H9 (cell line): ENCODE measurements around the gene DAB2IP. TPM values are rescaled to one million over a fixed set of nuclear protein-coding genes. Genes with fewer than 3 reads are reported as not detected.

Experiments used
- DNase-seq: peaks from one replicate; pipeline ENCODE4 v3.0.0-alpha.2; 2017
- H2AFZ ChIP-seq: one replicate; pipeline ENCODE4 v1.6.1; 2013; ENCODE audit warnings: mild to moderate bottlenecking, low read length, control low read depth, moderate library complexity
- H2AK5ac ChIP-seq: 2 replicates; pipeline ENCODE4 v1.6.1; 2013; ENCODE audit warnings: low read length, control low read depth, mixed read lengths; ENCODE audit not compliant: insufficient read length
- H2BK120ac ChIP-seq: one replicate; pipeline ENCODE4 v1.6.1; 2013; ENCODE audit warnings: low read depth, mild to moderate bottlenecking, low read length, control low read depth, inconsistent platforms; ENCODE audit not compliant: poor library complexity, severe bottlenecking
- H2BK12ac ChIP-seq: 2 replicates; pipeline ENCODE4 v1.6.1; 2013; ENCODE audit warnings: low read length, control low read depth, mixed read lengths, low read depth; ENCODE audit not compliant: insufficient read length
- H2BK15ac ChIP-seq: 2 replicates; pipeline ENCODE4 v1.6.1; 2013; ENCODE audit warnings: low read depth, low read length, control low read depth
- H2BK20ac ChIP-seq: one replicate; pipeline ENCODE4 v1.6.1; 2013; ENCODE audit warnings: low read depth, mild to moderate bottlenecking, low read length, control low read depth, inconsistent platforms; ENCODE audit not compliant: poor library complexity, severe bottlenecking
- H2BK5ac ChIP-seq: 2 replicates; pipeline ENCODE4 v1.6.1; 2013; ENCODE audit warnings: low read length, control low read depth, mixed read lengths; ENCODE audit not compliant: insufficient read length
- H3K14ac ChIP-seq: 2 replicates; pipeline ENCODE4 v1.6.1; 2013; ENCODE audit warnings: low read length, control low read depth; ENCODE audit not compliant: insufficient read depth
- H3K18ac ChIP-seq: 2 replicates; pipeline ENCODE4 v1.6.1; 2013; ENCODE audit warnings: low read depth, mild to moderate bottlenecking, mixed read lengths, low read length, control low read depth; ENCODE audit not compliant: insufficient read length
- H3K23ac ChIP-seq: 2 replicates; pipeline ENCODE4 v1.6.1; 2013; ENCODE audit warnings: low read length, control low read depth, mixed read lengths, low read depth; ENCODE audit not compliant: insufficient read length
- H3K23me2 ChIP-seq: 2 replicates; pipeline ENCODE4 v1.6.1; 2013; ENCODE audit warnings: low read depth, mild to moderate bottlenecking, mixed read lengths, low read length, control low read depth; ENCODE audit not compliant: insufficient read length, poor library complexity, severe bottlenecking
- H3K27ac ChIP-seq: 2 replicates; pipeline ENCODE4 v1.5.1; 2013; ENCODE audit warnings: low read length, control low read depth, mixed read lengths, low read depth; ENCODE audit not compliant: insufficient read length
- H3K27me3 ChIP-seq: 2 replicates; pipeline ENCODE4 v1.6.1; 2013; ENCODE audit warnings: low read length, control low read depth, inconsistent platforms; ENCODE audit not compliant: insufficient read depth
- H3K4ac ChIP-seq: 2 replicates; pipeline ENCODE4 v1.6.1; 2013; ENCODE audit warnings: low read depth, mild to moderate bottlenecking, control low read depth, inconsistent platforms, low read length, moderate library complexity
- H3K4me1 ChIP-seq: 2 replicates; pipeline ENCODE4 v1.6.1; 2013; ENCODE audit warnings: low read length, control low read depth, inconsistent platforms; ENCODE audit not compliant: insufficient read depth
- H3K4me2 ChIP-seq: 2 replicates; pipeline ENCODE4 v1.6.1; 2013; ENCODE audit warnings: low read length, control low read depth, mixed read lengths; ENCODE audit not compliant: insufficient read length, insufficient read depth
- H3K56ac ChIP-seq: 2 replicates; pipeline ENCODE4 v1.6.1; 2013; ENCODE audit warnings: low read depth, mild to moderate bottlenecking, mixed read lengths, low read length, control low read depth; ENCODE audit not compliant: insufficient read length
- H3K79me1 ChIP-seq: 2 replicates; pipeline ENCODE4 v1.6.1; 2013; ENCODE audit warnings: low read depth, mild to moderate bottlenecking, moderate library complexity, low read length, control low read depth, inconsistent platforms; ENCODE audit not compliant: insufficient read depth, poor library complexity, severe bottlenecking
- H3K79me2 ChIP-seq: 2 replicates; pipeline ENCODE4 v1.6.1; 2013; ENCODE audit warnings: low read length, control low read depth, inconsistent platforms; ENCODE audit not compliant: insufficient read depth
- H3K9ac ChIP-seq: 2 replicates; pipeline ENCODE4 v1.6.1; 2013; ENCODE audit warnings: low read length, control low read depth, mixed read lengths; ENCODE audit not compliant: insufficient read length; ENCODE audit errors: extremely low read depth
- H3K9me3 ChIP-seq: one replicate; pipeline ENCODE4 v1.6.1; 2013; ENCODE audit warnings: low read depth, low read length, inconsistent platforms; ENCODE audit not compliant: control insufficient read depth
- H3T11ph ChIP-seq: one replicate; pipeline ENCODE4 v1.6.1; 2013; ENCODE audit warnings: mild to moderate bottlenecking, low read length, control low read depth, inconsistent platforms
- H4K20me1 ChIP-seq: one replicate; pipeline ENCODE4 v1.6.1; 2013; ENCODE audit not compliant: control insufficient read depth, insufficient read length, insufficient read depth
- H4K5ac ChIP-seq: 2 replicates; pipeline ENCODE4 v1.6.1; 2013; ENCODE audit warnings: low read depth, mild to moderate bottlenecking, mixed read lengths, low read length, control low read depth; ENCODE audit not compliant: insufficient read length
- H4K8ac ChIP-seq: replicated peaks from 2 replicates; pipeline ENCODE4 v1.6.1; 2013; ENCODE audit warnings: low read length, control low read depth, mixed read lengths, low read depth; ENCODE audit not compliant: insufficient read length
- H4K91ac ChIP-seq: 2 replicates; pipeline ENCODE4 v1.6.1; 2013; ENCODE audit warnings: low read depth, mild to moderate bottlenecking, moderate library complexity, mixed read lengths, low read length, control low read depth; ENCODE audit not compliant: insufficient read length
- H3K27ac Mint-ChIP-seq, 3 experiments: 2 replicates in 2 of 3; 3 replicates in 1 of 3; pipeline ENCODE4 v1.8.0; 2020 to 2021; ENCODE audit warnings: mixed read lengths in 3 of 3, mild to moderate bottlenecking in 1 of 3, moderate library complexity in 1 of 3
- H3K27me3 Mint-ChIP-seq: 2 replicates; pipeline ENCODE4 v1.8.0; 2021; ENCODE audit warnings: low read depth, mild to moderate bottlenecking, moderate library complexity, mixed read lengths
- H3K36me3 Mint-ChIP-seq, 3 experiments: 2 replicates in 2 of 3; 3 replicates in 1 of 3; pipeline ENCODE4 v1.8.0; 2020 to 2021; ENCODE audit warnings: low read depth in 3 of 3, mixed read lengths in 3 of 3; ENCODE audit not compliant: insufficient read depth in 1 of 3
- H3K4me1 Mint-ChIP-seq, 2 experiments: 2 replicates each; pipeline ENCODE4 v1.8.0; 2020; ENCODE audit warnings: mixed read lengths in 2 of 2
- H3K4me3 Mint-ChIP-seq, 2 experiments: 2 replicates in 1 of 2; 3 replicates in 1 of 2; pipeline ENCODE4 v1.8.0; 2020 to 2021; ENCODE audit warnings: mild to moderate bottlenecking in 2 of 2, mixed read lengths in 2 of 2, moderate library complexity in 1 of 2
- H3K9me3 Mint-ChIP-seq, 2 experiments: 2 replicates in 1 of 2; 3 replicates in 1 of 2; pipeline ENCODE4 v1.8.0; 2020; ENCODE audit warnings: mild to moderate bottlenecking in 2 of 2, mixed read lengths in 2 of 2, moderate library complexity in 1 of 2
- WGBS: extraction: QIAGEN DNeasy Blood & Tissue Kit; methylation state at CpG from one replicate; pipeline ENCODE4 v1.1.7; 2013; ENCODE audit warnings: missing lambda C conversion rate, low lambda C conversion rate, mixed read lengths; ENCODE audit not compliant: insufficient read length; ENCODE audit errors: extremely low coverage; 5-methylcytosine and 5-hydroxymethylcytosine counted together
- total RNA-seq: library from RNA; stranded (reverse); gene quantifications from 2 replicates; pipeline ENCODE4 v1.2.1, GENCODE V29; 2021
- TF ChIP-seq, protein P1 (sequence below): fragments of 200-600 bp; sonication (generic); conservative IDR thresholded peaks from 3 replicates; pipeline ENCODE4 v1.8.0; 2021; ENCODE audit warnings: antibody characterized with exemption, mild to moderate bottlenecking

Gene DAB2IP
- total RNA-seq, 1 experiment from 2014 or later: 22.6 TPM

DNA sequence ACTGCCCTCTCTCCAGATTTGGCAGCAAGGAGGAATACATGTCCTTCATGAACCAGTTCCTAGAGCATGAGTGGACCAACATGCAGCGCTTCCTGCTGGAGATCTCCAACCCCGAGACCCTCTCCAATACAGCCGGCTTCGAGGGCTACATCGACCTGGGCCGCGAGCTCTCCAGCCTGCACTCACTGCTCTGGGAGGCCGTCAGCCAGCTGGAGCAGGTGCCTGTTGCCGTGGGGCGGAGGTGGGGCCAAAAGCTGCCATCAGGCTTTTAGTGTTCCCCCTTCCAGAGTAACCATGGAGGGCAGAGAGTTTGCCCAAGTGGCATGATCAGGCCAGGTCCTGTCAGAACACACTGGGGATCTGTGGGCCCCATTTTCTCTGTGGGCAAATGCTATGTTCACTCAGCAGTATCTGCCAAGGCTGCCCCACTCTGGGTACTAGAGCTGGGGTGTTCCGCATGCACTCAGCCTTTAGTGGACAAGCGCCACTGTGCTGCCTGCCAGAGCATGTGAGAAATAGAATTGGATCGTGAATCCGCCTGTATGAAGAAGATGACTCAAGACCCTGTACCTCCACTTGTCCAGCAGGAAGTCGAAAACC lies 117.1 kb downstream of the DAB2IP start:
- Histone ChIP-seq H2AFZ (no peak overlapping the region), H2BK120ac (no peak overlapping the region), H2BK20ac (no peak overlapping the region), H3K9me3 (no peaks in the 10 kb centered on the region), H3K56ac (no peak overlapping the region), H3K23me2 (no peaks in the 10 kb centered on the region), H4K5ac (no peak overlapping the region), H3K4me2 (no peak overlapping the region), H2BK5ac (no peak overlapping the region), H3K4ac (no peak overlapping the region), H3K27me3 (no peaks in the 10 kb centered on the region), H2AK5ac (no peak overlapping the region), H3K79me1 (no peaks in the 10 kb centered on the region), H3K18ac (no peak overlapping the region), H3K79me2 (no peaks in the 10 kb centered on the region), H3K14ac (no peak overlapping the region), H3K23ac (no peak overlapping the region), H2BK15ac (no peak overlapping the region), H3T11ph (no peak overlapping the region), H4K91ac (no peak overlapping the region), H3K27ac (no peak overlapping the region), H4K8ac (no peak overlapping the region), H4K20me1 (no peaks in the 10 kb centered on the region), H2BK12ac (no peak overlapping the region), H3K9ac (no peak overlapping the region), H3K4me1 (no peaks in the 10 kb centered on the region)
- H3K9me3 Mint-ChIP-seq: no peaks in the 10 kb centered on the region
- no peak overlapping the region for H3K4me3 Mint-ChIP-seq
- no peaks in the 10 kb centered on the region; the same call in 1 of the 2 replicates for H3K27me3 Mint-ChIP-seq
- H3K4me1 Mint-ChIP-seq: peaks cover 0 to 3% of the 10 kb centered on the region in 2 experiments; a peak in 1 of 4 replicates
- WGBS: no CpG with 5 or more reads among the region's 15 CpGs
- TF ChIP-seq, protein P1, sequence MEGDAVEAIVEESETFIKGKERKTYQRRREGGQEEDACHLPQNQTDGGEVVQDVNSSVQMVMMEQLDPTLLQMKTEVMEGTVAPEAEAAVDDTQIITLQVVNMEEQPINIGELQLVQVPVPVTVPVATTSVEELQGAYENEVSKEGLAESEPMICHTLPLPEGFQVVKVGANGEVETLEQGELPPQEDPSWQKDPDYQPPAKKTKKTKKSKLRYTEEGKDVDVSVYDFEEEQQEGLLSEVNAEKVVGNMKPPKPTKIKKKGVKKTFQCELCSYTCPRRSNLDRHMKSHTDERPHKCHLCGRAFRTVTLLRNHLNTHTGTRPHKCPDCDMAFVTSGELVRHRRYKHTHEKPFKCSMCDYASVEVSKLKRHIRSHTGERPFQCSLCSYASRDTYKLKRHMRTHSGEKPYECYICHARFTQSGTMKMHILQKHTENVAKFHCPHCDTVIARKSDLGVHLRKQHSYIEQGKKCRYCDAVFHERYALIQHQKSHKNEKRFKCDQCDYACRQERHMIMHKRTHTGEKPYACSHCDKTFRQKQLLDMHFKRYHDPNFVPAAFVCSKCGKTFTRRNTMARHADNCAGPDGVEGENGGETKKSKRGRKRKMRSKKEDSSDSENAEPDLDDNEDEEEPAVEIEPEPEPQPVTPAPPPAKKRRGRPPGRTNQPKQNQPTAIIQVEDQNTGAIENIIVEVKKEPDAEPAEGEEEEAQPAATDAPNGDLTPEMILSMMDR: no peak
- H3K27ac Mint-ChIP-seq: peak overlapping the region in 1 of 3 experiments; percentile 85; a peak in 2 of 7 replicates
- H3K36me3 Mint-ChIP-seq: peaks cover 26 to 55% (median 43%) of the 10 kb centered on the region in 3 experiments; a peak in 6 of 7 replicates
- no peak for DNase-seq
